Gastroesophageal sphincter (tissue), 4 donors: ENCODE measurements around the gene GABRG3. TPM values are rescaled to one million over a fixed set of nuclear protein-coding genes. Genes with fewer than 3 reads are reported as not detected.

ENCODE experiments used
- ATAC-seq: fragments of 150-250 bp; one replicate; pipeline ENCODE4 v1.9.1; 2016; ENCODE audit warnings: mild to moderate bottlenecking, moderate library complexity
- H3K27ac ChIP-seq, 4 donors: fragments of 200-600 bp; sonication (generic) in 3 of 4; 1 replicate in 3 of 4; 2 replicates in 1 of 4; pipeline ENCODE4 v1.5.1; 2016 to 2019
- H3K27me3 ChIP-seq: fragments of 200-600 bp; sonication (generic); one replicate; pipeline ENCODE4 v1.5.1; 2019
- H3K36me3 ChIP-seq, 2 donors: fragments of 200-600 bp; sonication (generic); one replicate each; pipeline ENCODE4 v1.5.1; 2019; ENCODE audit warnings: control low read depth in 1 of 2
- H3K4me1 ChIP-seq, 3 donors: fragments of 200-600 bp; sonication (generic); 1 replicate in 2 of 3; 2 replicates in 1 of 3; pipeline ENCODE4 v1.5.1; 2016 to 2019; ENCODE audit warnings: control low read depth in 2 of 3
- H3K4me3 ChIP-seq, 2 donors: fragments of 200-600 bp; sonication (generic); one replicate each; pipeline ENCODE4 v1.5.1; 2019; ENCODE audit warnings: mild to moderate bottlenecking in 1 of 2, moderate library complexity in 1 of 2
- H3K9me3 ChIP-seq, 3 donors: fragments of 200-600 bp; sonication (generic); one replicate each; pipeline ENCODE4 v1.5.1; 2017 to 2019; ENCODE audit warnings: control low read depth in 2 of 3
- CTCF ChIP-seq, 4 experiments: fragments of 200-600 bp in 2 of 4; fragments of 450-650 bp in 2 of 4; sonication (generic) in 1 of 4; IDR thresholded peaks; one replicate each; pipeline ENCODE4 v1.5.1; 2017 to 2019; ENCODE audit warnings: antibody characterized with exemption in 4 of 4, mild to moderate bottlenecking in 2 of 4, moderate library complexity in 2 of 4
- EP300 ChIP-seq: sonication (generic); formaldehyde crosslinking; IDR thresholded peaks from one replicate; pipeline ENCODE4 v1.6.1; 2017; ENCODE audit warnings: antibody characterized with exemption, mild to moderate bottlenecking
- POLR2A ChIP-seq, 2 donors: fragments of 450-650 bp; IDR thresholded peaks; one replicate each; pipeline ENCODE4 v1.6.1; 2017; ENCODE audit warnings: antibody characterized with exemption in 2 of 2, mild to moderate bottlenecking in 2 of 2, moderate library complexity in 1 of 2
- POLR2AphosphoS5 ChIP-seq: sonication (generic); formaldehyde crosslinking; IDR thresholded peaks from one replicate; pipeline ENCODE4 v1.6.1; 2017; ENCODE audit warnings: antibody characterized with exemption
- WGBS, 2 donors: methylation state at CpG; one replicate each; pipeline ENCODE4 v1.1.5; 2018; ENCODE audit warnings: low coverage in 1 of 2; 5-methylcytosine and 5-hydroxymethylcytosine counted together
- total RNA-seq, 4 donors: library from RNA; depleted of rRNA; stranded (reverse); fragments of >200 nt; gene quantifications; one replicate each; pipeline ENCODE4 v1.1.0, GENCODE V29; 2016

GABRG3 gene
- total RNA-seq, 4 donors from 2014 or later, result under 0.01 to 0.04 TPM; not detected in 2

- no peak for ATAC-seq
- no peaks in the 10 kb centered on the region for H3K27me3 ChIP-seq
- H3K9me3 ChIP-seq, result no peaks in the 10 kb centered on the region
- no peaks in the 10 kb centered on the region for H3K36me3 ChIP-seq
- H3K27ac ChIP-seq, result no peak overlapping the region
- H3K4me1 ChIP-seq, result no peaks in the 10 kb centered on the region
- TF ChIP-seq POLR2AphosphoS5 (no peak), EP300 (no peak), POLR2A (IDR thresholded peaks at IDR 0.05) (no peak), CTCF (IDR thresholded peaks at IDR 0.05) (no peak)
- 64 to 70% methylated on average over 3 of the region's 3 CpGs for WGBS, 2 donors
- H3K4me3 ChIP-seq, result no peak overlapping the region
Observed at GRCh38 chr15:27292641-27293040, 321.7 kb downstream of the GABRG3 start.

GRCh38 chr15:27293607-27294006 lies 322.6 kb downstream of the GABRG3 start:
- no peaks in the 10 kb centered on the region for H3K9me3 ChIP-seq
- H3K27ac ChIP-seq, result no peak overlapping the region
- H3K4me1 ChIP-seq, result no peaks in the 10 kb centered on the region
- H3K36me3 ChIP-seq, result no peaks in the 10 kb centered on the region
- H3K4me3 ChIP-seq, result no peak overlapping the region
- ATAC-seq, result no peak
- TF ChIP-seq EP300 (no peak), POLR2AphosphoS5 (no peak)
- no peaks in the 10 kb centered on the region for H3K27me3 ChIP-seq
- WGBS, 2 donors, result 82 to 100% methylated on average over 1 of the region's 1 CpG

- WGBS, 2 donors, result 63 to 79% methylated on average over 4 to 5 of the region's 5 CpGs
- TF ChIP-seq CTCF (IDR thresholded peaks at IDR 0.05) (no peak), POLR2A (IDR thresholded peaks at IDR 0.05) (no peak), EP300 (no peak), POLR2AphosphoS5 (no peak)
- Histone ChIP-seq H3K4me1 (no peaks in the 10 kb centered on the region), H3K4me3 (no peak overlapping the region), H3K27ac (no peak overlapping the region), H3K36me3 (no peaks in the 10 kb centered on the region), H3K27me3 (no peaks in the 10 kb centered on the region), H3K9me3 (no peaks in the 10 kb centered on the region)
- ATAC-seq, result no peak
Observed at GRCh38 chr15:27317736-27318135, 346.8 kb downstream of the GABRG3 start.

GRCh38 chr15:27323801-27324200 lies 352.8 kb downstream of the GABRG3 start:
- H3K4me3 ChIP-seq, result no peak overlapping the region
- 88 to 90% methylated on average over 4 to 5 of the region's 9 CpGs for WGBS, 2 donors
- ATAC-seq, result no peak
- peaks cover 4% of the 10 kb centered on the region for H3K27me3 ChIP-seq
- no peak overlapping the region for H3K27ac ChIP-seq
- no peaks in the 10 kb centered on the region for H3K4me1 ChIP-seq
- peaks cover 0 to 6% (median 0%) of the 10 kb centered on the region in 3 donors for H3K9me3 ChIP-seq
- no peak for TF ChIP-seq POLR2A (IDR thresholded peaks at IDR 0.05)
- TF ChIP-seq POLR2AphosphoS5, result no peak
- no peak for TF ChIP-seq CTCF (IDR thresholded peaks at IDR 0.05)
- no peak for TF ChIP-seq EP300
- no peaks in the 10 kb centered on the region for H3K36me3 ChIP-seq

- no peak for ATAC-seq
- Histone ChIP-seq H3K4me1 (no peaks in the 10 kb centered on the region), H3K4me3 (no peak overlapping the region), H3K27ac (no peak overlapping the region), H3K36me3 (no peaks in the 10 kb centered on the region), H3K9me3 (peaks cover 0 to 6% (median 0%) of the 10 kb centered on the region in 3 donors), H3K27me3 (peaks cover 4% of the 10 kb centered on the region)
- TF ChIP-seq POLR2AphosphoS5 (no peak), EP300 (no peak), POLR2A (IDR thresholded peaks at IDR 0.05) (no peak), CTCF (IDR thresholded peaks at IDR 0.05) (no peak)
- WGBS, 2 donors, result 63 to 79% methylated on average over 1 to 4 of the region's 4 CpGs
Observed at GRCh38 chr15:27324886-27325615, 354.1 kb downstream of the GABRG3 start.
